Skeletal muscle cell (primary cell): ENCODE results near the gene CMBL.
"Not testable (repeated sequence)": the region's sequence is repeated elsewhere in the genome, so short reads cannot be mapped to it uniquely, and the experiment has no call there.

Experiments
- DNase-seq: peaks from one replicate; pipeline ENCODE4 v3.0.0-alpha.2; 2010; ENCODE audit warnings: low read depth
- H3K4me3 ChIP-seq: 2 replicates; pipeline ENCODE4 v1.5.1; 2011; ENCODE audit warnings: low read depth, mild to moderate bottlenecking, control low read depth, low read length, moderate library complexity

The CMBL gene

DNA sequence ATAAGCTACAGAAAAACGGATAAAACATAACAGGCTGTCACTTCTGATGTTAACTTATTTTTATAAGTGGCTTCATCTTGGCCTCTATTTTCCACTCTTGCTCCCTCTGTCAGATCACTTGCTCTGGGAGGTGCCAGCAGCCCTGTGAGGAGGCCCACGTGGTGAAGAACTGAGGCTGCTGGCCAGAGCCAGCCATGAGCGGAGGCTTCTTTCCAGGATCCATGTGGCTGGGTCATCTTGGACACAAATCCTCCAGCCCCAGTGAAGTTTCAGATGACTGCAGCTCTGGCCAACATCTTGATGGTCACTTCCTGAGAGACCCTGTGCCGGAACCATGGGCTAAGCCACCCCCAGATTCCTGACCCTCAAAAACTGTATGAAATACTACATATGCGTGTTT, 7.5 kb upstream of the CMBL start:
- no peak overlapping the region for H3K4me3 ChIP-seq
- DNase-seq = no peak

DNA sequence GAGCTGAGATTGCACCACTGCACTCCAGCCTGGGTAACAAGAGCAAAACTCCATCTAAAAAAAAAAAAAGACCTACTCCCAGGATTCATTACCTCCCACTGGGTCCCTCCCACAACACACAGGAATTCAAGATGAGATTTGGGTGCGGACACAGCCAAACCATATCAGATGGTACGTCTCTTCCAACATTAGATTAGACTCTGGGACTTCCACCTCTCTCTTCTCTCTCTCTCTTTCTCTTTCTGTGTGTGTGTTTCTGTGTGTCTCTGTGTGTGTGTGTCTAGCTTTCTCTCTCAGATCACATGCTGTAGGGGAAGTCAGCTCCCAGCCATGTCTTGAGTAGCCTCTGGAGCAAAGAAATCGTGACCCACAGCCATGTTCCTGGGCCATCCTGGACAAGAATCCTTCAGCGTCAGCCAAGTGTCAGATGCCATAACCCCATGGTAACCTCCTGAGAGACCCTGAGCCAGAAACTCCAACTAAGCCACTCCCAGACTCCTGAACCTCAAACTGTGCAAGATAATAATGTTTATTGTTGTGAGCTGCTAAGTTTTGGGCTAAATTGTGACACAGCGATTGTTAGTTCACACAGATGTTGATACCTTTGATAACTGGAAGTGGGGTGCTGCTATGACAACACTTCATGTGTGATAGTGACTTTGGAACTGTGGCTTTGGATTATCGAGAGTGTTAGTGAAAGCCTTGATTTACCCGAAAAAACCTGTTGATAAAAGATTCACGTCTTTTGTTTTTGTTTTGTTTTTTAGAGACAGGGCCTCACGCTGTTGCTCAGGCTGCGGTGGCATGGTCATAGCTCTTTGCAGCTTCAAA, 4.1 kb upstream of the CMBL start:
- no peak for DNase-seq
- H3K4me3 ChIP-seq = no peak overlapping the region

DNA sequence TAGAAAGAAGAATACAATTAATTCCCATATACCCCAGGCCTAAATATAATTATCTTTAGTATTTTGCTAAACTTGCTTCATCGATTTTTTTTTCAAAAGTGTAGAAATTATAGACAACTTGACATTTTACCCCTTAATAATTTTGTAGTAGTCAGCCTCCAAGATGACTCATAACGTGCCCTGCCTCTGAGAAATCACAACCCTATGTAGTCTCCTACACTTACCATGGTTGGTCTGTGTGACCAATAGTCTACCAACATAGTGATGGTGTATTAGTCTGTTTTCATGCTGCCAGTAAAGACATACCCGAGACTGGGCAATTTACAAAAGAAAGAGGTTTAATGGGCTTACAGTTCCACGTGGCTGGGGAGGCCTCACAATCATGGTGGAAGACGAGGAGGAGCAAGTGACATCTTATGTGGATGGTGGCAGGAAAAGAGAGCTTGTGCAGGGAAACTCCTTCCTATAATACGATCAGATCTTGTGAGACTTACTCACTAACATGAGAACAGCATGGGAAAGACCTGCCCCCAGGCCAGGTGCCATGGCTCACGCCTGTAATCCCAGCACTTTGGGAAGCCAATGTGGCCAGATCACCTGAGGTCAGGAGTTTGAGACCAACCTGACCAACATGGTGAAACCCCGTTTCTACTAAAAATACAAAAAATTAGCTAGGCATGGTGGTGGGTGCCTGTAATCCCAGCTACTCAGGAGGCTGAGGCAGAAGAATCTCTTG, 3.3 kb upstream of the CMBL start:
- H3K4me3 ChIP-seq, DNase-seq: not testable (repeated sequence)

DNA sequence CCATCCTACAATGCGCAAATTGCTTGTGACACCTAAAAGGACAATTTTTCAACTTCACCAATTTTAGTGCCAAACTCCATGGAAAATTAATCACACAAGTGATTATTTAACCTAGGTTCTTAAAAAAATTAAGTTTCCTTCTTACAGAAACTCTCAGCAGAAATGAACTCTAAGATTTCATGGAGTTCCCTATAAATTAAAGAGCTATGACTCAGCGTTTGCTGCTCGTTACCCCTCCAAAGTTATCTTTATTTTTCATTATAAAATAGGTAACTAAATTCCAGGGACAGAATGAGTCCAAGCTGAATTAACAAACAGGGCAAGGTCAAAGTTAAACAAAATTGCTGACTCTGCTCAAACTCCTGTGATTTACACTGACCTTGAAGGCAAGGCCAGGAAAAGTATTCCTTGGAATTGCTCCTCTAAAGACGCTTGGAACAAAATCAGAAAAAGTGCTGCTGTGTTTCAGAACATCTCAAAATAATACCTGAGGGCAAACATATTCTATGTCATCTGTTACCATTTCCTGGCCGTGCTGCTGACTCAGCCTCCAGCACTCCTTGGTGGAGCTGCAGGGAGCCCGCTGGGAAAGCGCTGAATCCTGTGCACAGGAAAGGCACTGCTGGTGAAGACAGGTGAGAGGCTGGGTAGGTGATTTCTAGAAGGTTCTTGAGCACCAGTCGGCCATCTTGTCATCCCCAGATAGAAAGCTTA, 2.5 kb upstream of the CMBL start:
- no peak for DNase-seq
- no peak overlapping the region for H3K4me3 ChIP-seq

DNA sequence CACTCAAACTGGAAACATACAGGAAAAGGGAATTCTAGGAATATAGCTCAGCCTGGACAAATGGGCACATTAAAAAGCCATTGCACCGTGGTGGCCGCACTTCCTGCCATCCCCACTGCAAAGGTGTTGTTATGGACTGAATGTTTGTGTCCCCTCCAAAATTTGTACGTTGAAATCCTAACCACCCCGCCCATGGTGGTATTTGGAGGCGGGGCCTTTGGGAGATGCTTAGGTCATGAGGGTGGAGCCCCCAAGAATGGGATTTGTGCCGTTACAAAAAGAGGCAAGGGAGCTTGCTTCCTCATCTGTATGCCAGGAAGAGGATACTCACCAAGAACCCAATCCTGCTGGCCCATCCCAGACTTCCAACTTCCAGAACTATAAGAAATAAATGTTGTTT, 1.1 kb upstream of the CMBL start:
- no peak for DNase-seq

DNA sequence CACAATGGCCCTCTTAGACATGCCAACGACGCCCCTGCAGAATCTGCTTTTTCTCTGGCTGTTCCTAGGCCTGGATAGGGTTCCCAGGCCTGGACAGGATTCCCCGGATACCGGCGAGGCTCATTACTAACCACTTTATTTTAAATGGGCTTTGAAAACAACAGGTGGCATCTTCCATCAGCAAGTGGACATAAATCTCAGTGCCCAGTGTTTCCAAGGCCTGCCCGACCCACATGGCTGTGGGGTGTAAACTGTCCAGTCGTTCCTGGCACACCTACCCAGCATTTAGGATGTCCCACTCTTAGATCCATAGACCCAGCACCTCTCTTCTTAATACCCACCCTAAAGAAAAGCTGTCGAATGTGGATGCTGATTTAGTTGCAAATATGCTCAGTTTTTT, 896 bp downstream of the CMBL start:
- H3K4me3 ChIP-seq = peak overlapping the region; percentile 64
- no peak for DNase-seq

More for the DNA sequence above, 1.1 kb upstream of the CMBL start:
- no peak overlapping the region for H3K4me3 ChIP-seq

DNA sequence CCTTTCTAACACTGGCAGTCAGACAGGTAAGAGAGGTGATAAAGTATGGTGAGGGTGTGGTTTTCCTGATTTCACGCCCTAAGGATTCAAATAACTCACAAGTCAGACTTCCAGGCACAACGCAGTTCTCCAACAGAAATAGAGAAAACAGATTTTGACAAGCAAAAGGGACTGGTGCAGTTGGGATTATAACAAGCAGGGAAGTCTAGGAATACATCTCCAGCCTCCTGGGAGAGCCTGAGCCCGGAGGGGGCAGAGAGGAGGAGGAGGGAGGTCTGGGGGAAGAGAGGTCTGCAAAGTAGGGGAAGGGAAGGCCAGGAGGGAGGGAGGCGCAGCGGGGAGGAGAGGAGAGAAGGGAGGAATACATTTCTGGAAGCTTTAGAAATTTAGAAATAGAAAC, 1.6 kb downstream of the CMBL start:
- H3K4me3 ChIP-seq = peak overlapping the region; percentile 64

DNA sequence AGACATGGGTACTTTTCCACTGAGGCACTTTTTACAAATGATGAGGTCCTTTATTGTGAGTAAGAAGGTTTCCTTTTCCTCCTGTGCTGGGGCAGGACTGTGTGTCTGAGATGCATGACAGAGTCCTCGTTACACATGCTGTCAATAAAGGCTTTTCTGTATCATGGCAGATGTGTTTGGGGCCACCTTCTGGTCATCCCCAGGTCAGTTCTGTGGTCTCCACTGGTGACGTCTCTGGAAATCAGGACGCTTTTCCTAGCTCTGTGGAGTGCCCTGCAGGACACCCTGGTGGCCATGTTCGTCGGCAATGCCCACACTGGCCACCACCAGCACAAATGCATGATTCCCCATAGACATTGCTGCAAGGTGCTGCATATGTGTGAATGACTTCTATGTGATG, 2.8 kb downstream of the CMBL start:
- DNase-seq = no peak

More for the DNA sequence above, 1.6 kb downstream of the CMBL start:
- no peak for DNase-seq

DNA sequence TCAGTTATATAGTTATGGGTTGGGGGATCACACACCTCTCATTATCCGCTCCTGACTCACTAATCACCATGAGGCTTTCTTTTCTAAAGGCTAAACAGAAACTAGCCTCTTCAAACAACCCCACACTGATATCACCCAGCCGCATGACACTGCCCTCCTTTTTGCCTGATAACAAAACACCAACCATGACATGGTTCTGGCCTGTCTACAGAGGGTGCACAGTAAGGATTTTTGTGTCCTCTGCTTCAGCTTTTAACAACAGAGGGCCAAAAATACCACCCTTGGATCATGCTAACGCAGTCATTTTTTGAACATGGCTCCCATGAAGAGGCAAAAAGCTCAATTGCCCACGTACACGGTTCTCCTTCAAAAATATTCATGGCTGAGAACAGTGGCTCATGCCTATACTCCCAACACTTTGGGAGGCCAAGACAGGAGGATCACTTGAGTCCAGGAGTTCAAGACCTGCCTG, 4.0 kb downstream of the CMBL start:
- no peak for DNase-seq
- no peak overlapping the region for H3K4me3 ChIP-seq

More for the DNA sequence above, 2.8 kb downstream of the CMBL start:
- no peak overlapping the region for H3K4me3 ChIP-seq

DNA sequence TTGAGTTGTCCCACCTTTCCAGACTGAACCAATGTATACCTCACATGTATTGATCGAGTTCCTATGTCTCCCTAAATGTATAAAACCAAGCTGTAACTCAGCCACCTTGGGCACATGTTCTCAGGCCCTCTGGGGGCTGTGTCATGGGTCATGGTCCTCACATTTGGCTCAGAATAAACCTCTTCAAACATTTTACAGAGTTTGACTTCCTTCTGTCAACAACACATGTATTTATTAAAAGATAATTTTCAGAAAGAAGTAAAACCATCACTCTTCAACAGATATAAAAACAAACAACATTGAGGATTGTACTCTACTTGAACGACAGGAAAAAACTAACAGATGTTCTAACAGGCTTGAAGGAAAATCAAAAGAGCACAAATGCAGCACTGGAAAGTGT, 4.5 kb downstream of the CMBL start:
- DNase-seq = no peak
- no peak overlapping the region for H3K4me3 ChIP-seq

DNA sequence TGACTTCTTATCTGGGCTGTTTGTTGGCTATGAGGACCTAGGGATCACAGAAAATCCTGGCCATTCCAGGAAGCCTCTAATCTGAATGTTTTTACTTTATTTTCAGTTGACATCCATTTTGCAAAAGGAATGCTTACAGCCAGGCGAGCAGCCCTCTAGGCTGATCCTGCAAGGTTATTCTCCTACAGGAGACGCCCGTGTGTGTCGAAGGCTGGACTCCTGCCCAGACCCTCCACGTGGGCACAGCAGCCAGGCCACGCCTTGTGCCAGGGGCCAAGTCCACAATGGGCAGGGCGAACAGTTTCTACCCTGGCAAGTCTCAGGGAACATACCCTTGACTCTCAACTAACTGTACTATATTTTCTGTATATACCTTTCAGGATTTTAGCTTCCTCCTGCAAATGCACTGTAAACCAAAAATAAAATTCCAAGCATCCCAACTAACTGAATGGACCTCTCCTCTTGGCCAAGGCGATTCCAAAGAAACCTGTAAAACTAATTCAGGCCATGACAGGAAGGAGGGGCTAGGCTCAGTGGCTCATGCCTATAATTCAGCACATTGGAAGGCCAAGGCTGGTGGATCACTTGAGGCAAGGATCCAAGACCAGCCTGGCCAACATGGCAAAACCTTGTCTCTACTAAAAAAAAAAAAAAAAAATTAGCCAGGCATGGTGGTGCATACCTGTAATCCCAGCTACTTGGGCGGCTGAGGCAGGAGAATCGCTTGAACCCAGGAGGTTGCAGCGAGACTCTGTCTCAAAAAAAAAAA, 5.7 kb downstream of the CMBL start:
- DNase-seq = no peak
- no peak overlapping the region for H3K4me3 ChIP-seq

DNA sequence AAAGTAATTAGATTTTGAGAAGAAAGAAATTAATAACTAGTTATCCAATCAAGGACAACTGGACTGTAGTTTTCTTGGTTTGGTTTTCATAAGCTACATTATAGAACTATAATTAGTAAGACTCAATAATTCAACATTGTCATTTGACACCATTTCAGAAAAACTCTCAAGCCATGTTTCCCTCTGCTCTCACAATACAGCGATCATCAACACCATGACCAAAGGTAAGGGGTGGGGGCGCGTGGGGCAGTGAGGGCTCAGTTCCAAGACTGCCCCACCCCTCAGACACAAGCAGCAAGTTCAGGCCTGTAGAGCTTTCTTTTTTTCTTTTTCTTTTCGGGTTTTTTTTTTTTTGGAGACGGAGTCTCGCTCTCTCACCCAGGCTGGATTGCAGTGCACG, 6.4 kb downstream of the CMBL start:
- no peak overlapping the region for H3K4me3 ChIP-seq
- DNase-seq = no peak

DNA sequence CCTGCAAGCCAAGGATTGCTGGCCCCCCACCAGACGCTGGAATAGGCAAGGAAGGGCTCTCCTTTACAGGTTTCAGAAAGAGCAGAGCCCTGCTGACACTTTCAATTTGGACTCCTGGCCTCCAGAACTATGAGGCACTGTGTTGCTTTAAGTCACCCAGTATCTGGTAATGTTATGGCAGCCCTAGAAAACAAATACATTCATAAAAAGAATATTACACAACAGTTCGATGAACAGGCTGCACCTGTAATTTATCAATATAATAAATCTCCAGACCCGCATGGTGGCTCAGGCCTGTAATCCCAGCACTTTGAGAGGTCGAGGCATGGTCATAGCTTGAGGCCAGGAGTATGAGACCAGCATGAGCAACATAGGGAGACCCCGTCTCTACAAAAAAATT, 7.5 kb downstream of the CMBL start:
- H3K4me3 ChIP-seq = no peak overlapping the region
- no peak for DNase-seq

DNA sequence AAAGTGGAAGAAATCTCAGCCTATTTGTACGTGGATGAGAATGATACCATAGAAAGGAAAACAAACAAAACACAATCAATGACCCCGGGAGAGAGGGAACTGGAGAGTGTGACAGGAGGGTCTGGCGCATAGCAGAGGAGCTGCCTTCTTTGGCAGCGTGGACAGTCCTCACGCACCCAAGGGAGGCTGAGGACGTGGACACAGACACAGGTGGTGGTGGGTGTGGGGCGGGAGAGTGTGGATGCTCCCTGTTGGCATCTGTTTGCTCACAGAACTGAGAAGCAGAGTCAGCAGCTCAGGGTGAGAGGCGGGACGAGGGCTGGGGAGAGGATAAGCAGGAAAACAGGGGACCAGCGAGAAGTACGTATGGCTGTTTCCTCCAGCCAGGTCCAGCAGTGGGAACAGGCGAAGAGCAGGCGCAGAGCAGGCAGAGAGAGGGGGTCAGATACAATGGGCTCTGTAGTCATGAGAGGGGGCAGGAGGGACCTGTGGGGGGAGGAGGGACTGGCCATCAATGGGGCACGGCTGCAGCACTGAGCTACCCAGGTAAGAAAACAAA, 10.0 kb downstream of the CMBL start:
- H3K4me3 ChIP-seq = no peak overlapping the region
- no peak for DNase-seq

DNA sequence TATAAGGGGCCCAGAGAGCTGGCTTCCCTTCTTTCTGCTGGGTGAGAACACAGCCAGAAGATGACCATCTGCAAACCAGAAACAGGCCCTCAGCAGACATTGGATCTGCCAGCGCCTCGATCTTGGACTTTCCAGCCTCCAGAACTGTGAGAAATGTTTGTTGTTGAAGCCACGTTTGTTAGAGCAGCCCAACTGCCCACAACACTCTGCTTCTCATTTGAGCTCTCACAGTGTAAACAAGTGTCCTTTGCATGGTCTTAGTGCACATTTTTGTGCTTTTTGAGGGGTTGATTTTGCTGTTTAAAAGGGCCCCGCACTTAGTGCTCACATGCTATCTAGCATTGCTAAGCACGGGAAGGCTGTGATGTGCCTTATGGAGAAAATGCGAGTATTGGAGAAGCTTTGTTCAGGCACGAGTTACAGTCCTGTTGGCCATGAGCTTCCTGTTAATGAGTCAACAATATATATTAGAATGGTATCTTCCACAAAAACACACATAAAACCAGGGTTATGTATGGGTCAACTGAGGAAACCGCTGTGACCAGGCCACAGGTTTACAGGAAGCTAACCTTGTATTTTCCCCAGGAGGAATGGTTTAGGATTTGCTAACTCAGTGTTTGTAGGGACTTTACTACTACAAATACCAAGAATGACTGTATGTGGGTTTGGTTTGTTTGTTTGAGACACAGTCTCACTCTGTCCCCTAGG, 11.9 kb downstream of the CMBL start:
- no peak for DNase-seq

DNA sequence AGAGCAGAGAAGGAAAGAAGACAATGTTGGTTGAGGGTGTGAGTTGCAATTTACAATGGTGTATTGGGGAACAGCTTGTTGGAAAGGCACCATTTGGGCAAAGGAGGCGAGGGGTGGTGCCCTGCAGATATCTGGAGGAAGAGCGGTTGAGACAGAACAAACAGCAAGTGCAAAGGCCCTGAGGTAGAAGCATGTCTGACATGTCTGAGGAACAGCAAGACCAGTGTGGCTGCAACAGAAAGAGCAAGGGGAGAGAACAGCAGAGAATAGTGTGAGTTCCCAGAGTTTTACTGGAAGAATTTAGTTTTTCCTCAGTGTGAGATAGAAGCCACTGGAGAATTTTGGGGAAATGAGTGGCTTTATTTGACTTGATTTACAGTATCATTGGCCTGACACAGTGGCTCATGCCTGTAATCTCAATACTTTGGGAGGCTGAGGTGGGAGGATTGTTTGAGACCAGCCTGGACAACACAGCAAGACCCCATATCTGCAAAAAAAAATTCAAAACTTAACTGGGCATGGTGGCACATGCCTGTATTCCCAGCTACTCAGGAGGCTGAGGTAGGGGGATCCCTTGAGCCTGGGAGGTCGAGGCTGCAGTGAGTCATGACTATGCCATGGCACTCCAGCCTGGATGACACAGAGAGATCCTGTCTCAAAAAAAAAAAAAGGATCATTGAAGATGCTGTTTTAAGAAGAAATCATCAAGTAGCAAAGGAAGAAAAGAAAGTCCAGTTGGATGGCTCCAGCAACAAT, 13.6 kb downstream of the CMBL start:
- no peak for DNase-seq
- H3K4me3 ChIP-seq = no peak overlapping the region

More for the DNA sequence above, 11.9 kb downstream of the CMBL start:
- no peak overlapping the region for H3K4me3 ChIP-seq

DNA sequence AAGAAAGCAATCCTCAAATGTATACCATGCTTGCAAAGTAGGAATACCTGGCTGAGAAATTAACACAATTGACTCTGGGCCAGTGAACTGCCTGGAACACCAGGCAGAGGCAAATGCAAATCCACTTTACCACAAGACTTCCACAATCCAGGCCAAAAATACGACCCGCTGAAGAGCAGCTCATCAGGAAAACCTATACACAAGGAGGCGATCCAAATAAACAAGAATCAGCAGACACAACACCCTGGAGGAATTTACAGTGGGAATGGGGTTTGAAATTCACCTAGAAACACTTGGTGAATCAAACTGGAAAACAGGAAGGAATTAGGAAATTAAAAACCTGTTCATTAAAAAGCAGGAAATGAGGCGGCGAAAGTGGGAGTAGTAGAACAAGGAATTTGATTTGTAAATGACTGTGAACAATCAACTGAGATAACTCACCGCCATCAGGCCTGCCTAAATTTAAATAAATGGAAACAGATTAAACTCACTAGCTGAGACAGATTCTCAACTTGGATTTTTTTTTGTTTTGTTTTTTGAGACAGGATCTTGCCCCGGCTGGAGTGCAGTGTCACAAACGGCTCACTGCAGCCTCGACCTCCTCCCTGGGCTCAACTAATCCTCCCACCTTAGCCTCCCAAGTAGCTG, 15.9 kb downstream of the CMBL start:
- no peak overlapping the region for H3K4me3 ChIP-seq
- no peak for DNase-seq
